Gastrocnemius medialis (tissue), 4 donors: ENCODE measurements around the gene PTPRM.

Source experiments
- POLR2A ChIP-seq, 2 donors: fragments of 450-650 bp; IDR thresholded peaks; one replicate each; pipeline ENCODE4 v1.6.1; 2017; ENCODE audit warnings: antibody characterized with exemption in 2 of 2, mild to moderate bottlenecking in 2 of 2, moderate library complexity in 2 of 2
- TF ChIP-seq, protein P1 (sequence below), 5 experiments: fragments of 450-650 bp in 3 of 5; fragments of 200-600 bp in 2 of 5; sonication (generic) in 2 of 5; IDR thresholded peaks in 4 of 5; conservative IDR thresholded peaks in 1 of 5; 1 replicate in 4 of 5; 2 replicates in 1 of 5; pipeline ENCODE4 v1.5.1; 2016 to 2019; ENCODE audit warnings: antibody characterized with exemption in 5 of 5, mild to moderate bottlenecking in 3 of 5, moderate library complexity in 3 of 5

DNA sequence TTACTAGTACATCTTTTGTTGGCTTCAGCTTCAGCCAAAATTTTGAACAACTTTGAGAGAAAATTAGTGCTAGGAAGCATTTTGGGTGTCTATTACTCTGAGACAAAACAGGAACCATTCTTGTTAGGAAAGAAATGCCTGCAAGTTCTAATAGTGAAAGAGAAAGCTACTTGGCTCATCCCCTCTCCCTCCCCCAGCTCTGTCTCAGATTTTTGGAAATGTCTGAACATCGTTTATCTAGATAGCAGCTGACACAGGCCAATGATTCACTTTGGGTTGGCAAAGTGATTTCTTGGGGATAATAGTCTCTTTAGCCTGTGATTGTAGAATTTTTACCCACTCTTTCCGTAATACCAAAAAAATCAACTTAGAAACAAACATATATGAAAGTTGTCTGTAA is 42.3 kb upstream of the PTPRM start:
- TF ChIP-seq, protein P1, sequence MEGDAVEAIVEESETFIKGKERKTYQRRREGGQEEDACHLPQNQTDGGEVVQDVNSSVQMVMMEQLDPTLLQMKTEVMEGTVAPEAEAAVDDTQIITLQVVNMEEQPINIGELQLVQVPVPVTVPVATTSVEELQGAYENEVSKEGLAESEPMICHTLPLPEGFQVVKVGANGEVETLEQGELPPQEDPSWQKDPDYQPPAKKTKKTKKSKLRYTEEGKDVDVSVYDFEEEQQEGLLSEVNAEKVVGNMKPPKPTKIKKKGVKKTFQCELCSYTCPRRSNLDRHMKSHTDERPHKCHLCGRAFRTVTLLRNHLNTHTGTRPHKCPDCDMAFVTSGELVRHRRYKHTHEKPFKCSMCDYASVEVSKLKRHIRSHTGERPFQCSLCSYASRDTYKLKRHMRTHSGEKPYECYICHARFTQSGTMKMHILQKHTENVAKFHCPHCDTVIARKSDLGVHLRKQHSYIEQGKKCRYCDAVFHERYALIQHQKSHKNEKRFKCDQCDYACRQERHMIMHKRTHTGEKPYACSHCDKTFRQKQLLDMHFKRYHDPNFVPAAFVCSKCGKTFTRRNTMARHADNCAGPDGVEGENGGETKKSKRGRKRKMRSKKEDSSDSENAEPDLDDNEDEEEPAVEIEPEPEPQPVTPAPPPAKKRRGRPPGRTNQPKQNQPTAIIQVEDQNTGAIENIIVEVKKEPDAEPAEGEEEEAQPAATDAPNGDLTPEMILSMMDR (IDR thresholded peaks at IDR 0.05 in 4 of 5, conservative IDR thresholded peaks at IDR 0.05 in 1 of 5): no peak
- no peak for TF ChIP-seq POLR2A (IDR thresholded peaks at IDR 0.05)
